Dermis blood vessel endothelial cell (primary cell): ENCODE results near the gene SPEM1. TPM values are rescaled to one million over a fixed set of nuclear protein-coding genes. Genes with fewer than 3 reads are reported as not detected.

ENCODE experiments used
- total RNA-seq: library from RNA; depleted of rRNA; stranded (reverse); fragments of >200 nt; gene quantifications from 2 replicates; pipeline ENCODE4 v1.2.3, GENCODE V29; 2014

Gene SPEM1
- total RNA-seq, 1 donor from 2014 or later: not detected

Other genes starting within 250 kb of the SPEM1 start
- 9.5 and 18.2 TPM in 2 replicates for gene ASGR1, start 241.0 kb upstream of the SPEM1 start, total RNA-seq
- gene DLG4, start 200.5 kb upstream of the SPEM1 start, total RNA-seq: 13.4 and 21.5 TPM in 2 replicates
- 196 and 385 TPM in 2 replicates for gene ACADVL, start 200.4 kb upstream of the SPEM1 start, total RNA-seq
- 32.8 and 45.7 TPM in 2 replicates for gene DVL2, start 185.8 kb upstream of the SPEM1 start, total RNA-seq
- 41.4 and 42.8 TPM in 2 replicates for gene PHF23, start 180.9 kb upstream of the SPEM1 start, total RNA-seq
- 148 and 196 TPM in 2 replicates for gene GABARAP, start 177.9 kb upstream of the SPEM1 start, total RNA-seq
- gene CTDNEP1, start 168.6 kb upstream of the SPEM1 start, total RNA-seq: 25.2 and 56.5 TPM in 2 replicates
- 33.0 and 52.2 TPM in 2 replicates for gene ELP5, start 168.1 kb upstream of the SPEM1 start, total RNA-seq
- gene CLDN7, start 157.8 kb upstream of the SPEM1 start, total RNA-seq: 2.4 and 5.3 TPM in 2 replicates
- 0.28 and 0.34 TPM in 2 replicates for gene SLC2A4, start 138.6 kb upstream of the SPEM1 start, total RNA-seq
- gene YBX2, start 125.7 kb upstream of the SPEM1 start, total RNA-seq: 0.17 TPM in 1 of 2 replicates, not detected in the other
- gene EIF5A, start 112.7 kb upstream of the SPEM1 start, total RNA-seq: 416 and 525 TPM in 2 replicates
- gene GPS2, start 105.0 kb upstream of the SPEM1 start, total RNA-seq: 45.2 and 45.6 TPM in 2 replicates
- gene NEURL4, start 91.0 kb upstream of the SPEM1 start, total RNA-seq: 17.3 and 23.3 TPM in 2 replicates
- not detected in 2 replicates for gene ACAP1, start 83.8 kb upstream of the SPEM1 start, total RNA-seq
- 2.6 and 3.2 TPM in 2 replicates for gene KCTD11, start 68.2 kb upstream of the SPEM1 start, total RNA-seq
- not detected in 2 replicates for gene TMEM95, start 65.2 kb upstream of the SPEM1 start, total RNA-seq
- gene TNK1, start 39.2 kb upstream of the SPEM1 start, total RNA-seq: 2.2 and 3.6 TPM in 2 replicates
- 21.3 and 34.1 TPM in 2 replicates for gene PLSCR3, start 25.8 kb upstream of the SPEM1 start, total RNA-seq
- 59.2 and 112 TPM in 2 replicates for gene TMEM256, start 16.2 kb upstream of the SPEM1 start, total RNA-seq
- 2.7 and 5.5 TPM in 2 replicates for gene NLGN2, start 12.5 kb upstream of the SPEM1 start, total RNA-seq
- not detected in 2 replicates for gene SPEM2, start 5.3 kb downstream of the SPEM1 start, total RNA-seq
- not detected in 2 replicates for gene SPEM3, start 8.5 kb downstream of the SPEM1 start, total RNA-seq
- 11.3 and 12.9 TPM in 2 replicates for gene TMEM102, start 15.1 kb downstream of the SPEM1 start, total RNA-seq
- 0.28 and 0.51 TPM in 2 replicates for gene FGF11, start 19.2 kb downstream of the SPEM1 start, total RNA-seq
- 4.6 and 5.8 TPM in 2 replicates for gene CHRNB1, start 24.7 kb downstream of the SPEM1 start, total RNA-seq
- 10.4 and 16.4 TPM in 2 replicates for gene ZBTB4, start 59.3 kb downstream of the SPEM1 start, total RNA-seq
- gene SLC35G6, start 61.1 kb downstream of the SPEM1 start, total RNA-seq: not detected in 2 replicates
- 81.2 and 139 TPM in 2 replicates for gene POLR2A, start 64.0 kb downstream of the SPEM1 start, total RNA-seq
- gene TNFSF12, start 128.7 kb downstream of the SPEM1 start, total RNA-seq: 9.2 and 26.1 TPM in 2 replicates
- 0.88 and 1.2 TPM in 2 replicates for gene TNFSF13, start 138.4 kb downstream of the SPEM1 start, total RNA-seq
- 79.8 and 89.3 TPM in 2 replicates for gene SENP3, start 141.6 kb downstream of the SPEM1 start, total RNA-seq
- gene CD68, start 159.3 kb downstream of the SPEM1 start, total RNA-seq: 0.17 and 2.1 TPM in 2 replicates
- gene MPDU1, start 163.5 kb downstream of the SPEM1 start, total RNA-seq: 113 and 133 TPM in 2 replicates
- gene SOX15, start 169.8 kb downstream of the SPEM1 start, total RNA-seq: 0.14 and 0.17 TPM in 2 replicates
- gene FXR2, start 194.6 kb downstream of the SPEM1 start, total RNA-seq: 38.8 and 51.1 TPM in 2 replicates
- 20.8 and 31.5 TPM in 2 replicates for gene SAT2, start 207.5 kb downstream of the SPEM1 start, total RNA-seq
- 0.51 TPM in 1 of 2 replicates, not detected in the other for gene SHBG, start 209.8 kb downstream of the SPEM1 start, total RNA-seq
- gene ATP1B2, start 230.6 kb downstream of the SPEM1 start, total RNA-seq: not detected in 2 replicates